Stimulated activated CD4-positive, alpha-beta T cell treated with anti-CD3 and anti-CD28 coated beads, Interleukin-1b, Interleukin-23, amount 100 ng/mL, for 4 hours (primary cell): ENCODE data around the gene ITGB8.

Experiments used
- DNase-seq, 2 donors: peaks; one replicate each; pipeline ENCODE4 v3.0.0-alpha.2; 2020; ENCODE audit warnings: low read depth in 2 of 2

Gene ITGB8

GRCh38 chr7:20464891-20465290 lies 134.2 kb downstream of the ITGB8 start:
- DNase-seq = no peak
